Measurements from ENCODE around the gene NFKB2. TPM values are rescaled to one million over a fixed set of nuclear protein-coding genes. Genes with fewer than 3 reads are reported as not detected.

NFKB2 gene
- total and polyA plus RNA-seq, 2 of the 8 experiments (the other 6 are each of a cell fraction or from before 2014, with no cell fraction given) = 20.4 to 31.4 TPM

GRCh38 chr10:102408728-102409603 lies 13.5 kb downstream of the NFKB2 start (continued):
- TF ChIP-seq CTCF (IDR thresholded peaks at IDR 0.05; ENCODE audit: control extremely low read depth in 1 of 3, insufficient read depth in 1 of 3, low read depth in 1 of 3, low read length in 3 of 3) (peak in 1 of 3 experiments; percentile 6; a peak in 1 of 4 replicates), BACH1 (IDR thresholded peaks at IDR 0.05; ENCODE audit: low read length) (no peak), GABPA (IDR thresholded peaks at IDR 0.05; ENCODE audit: borderline replicate concordance, insufficient read depth, low read length) (peak; percentile 20; the same call in 1 of the 2 replicates), BCL11A (IDR thresholded peaks at IDR 0.05; ENCODE audit: low read depth in 2 of 2, low read length in 2 of 2) (no peak), TCF12 (IDR thresholded peaks at IDR 0.05; ENCODE audit: low read depth, low read length) (no peak), CREB1 (IDR thresholded peaks at IDR 0.05) (no peak), TEAD4 (IDR thresholded peaks at IDR 0.05; ENCODE audit: low read depth, low read length) (no peak; the same call in 1 of the 2 replicates), TAF1 (IDR thresholded peaks at IDR 0.05; ENCODE audit: low read depth, low read length) (0 out of 2 replicates have a peak, but pooled peaks have one; percentile 21)
